ENCODE data around the gene TMEM131L.

TMEM131L gene

DNA sequence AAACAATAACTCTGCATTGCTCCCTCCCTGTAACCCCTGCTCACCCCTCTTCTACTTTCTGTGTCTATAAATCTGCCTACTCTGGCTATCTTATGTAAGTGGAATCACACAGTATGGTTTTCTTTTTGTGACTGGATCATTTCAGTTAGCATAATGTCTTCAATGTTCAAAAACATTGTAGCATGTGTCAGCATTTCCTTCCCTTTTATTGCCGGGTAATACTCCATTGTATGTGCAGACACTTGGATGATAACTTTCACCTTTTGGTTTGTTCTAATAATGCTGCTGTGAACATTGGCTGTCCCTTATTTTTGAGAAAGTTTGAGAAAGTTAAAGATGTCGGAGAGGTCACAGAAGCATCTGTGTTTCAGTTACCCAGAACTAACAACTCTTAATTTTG, 157.3 kb downstream of the TMEM131L start:
- DNase-seq (ENCODE audit: low spot score), result no peak

DNA sequence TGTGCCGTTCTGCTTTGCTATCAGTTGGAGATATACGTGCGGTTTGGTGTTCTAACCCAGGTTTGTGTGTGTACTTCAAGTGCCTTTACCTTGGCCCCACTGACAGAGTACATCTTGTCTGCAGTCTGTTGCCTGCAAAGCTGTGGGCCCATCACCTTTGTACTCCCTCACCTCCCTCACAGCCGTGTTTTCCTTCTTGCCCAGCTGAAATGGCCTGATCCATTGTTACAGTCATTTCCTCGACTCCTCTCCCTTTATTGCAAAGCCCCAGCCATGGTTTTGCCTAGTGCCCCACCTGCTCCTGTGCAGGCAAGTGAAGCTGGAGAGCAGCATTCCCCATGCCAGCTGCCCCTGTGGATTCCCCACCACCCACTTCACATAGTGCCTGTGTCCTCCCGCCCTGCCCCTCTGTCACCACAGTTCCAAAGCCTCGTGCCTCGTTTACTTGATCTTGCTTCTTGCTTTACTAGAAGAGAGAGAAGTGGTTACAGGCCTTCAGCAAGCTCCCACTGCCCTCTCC, 162.7 kb downstream of the TMEM131L start:
- no peak for DNase-seq (ENCODE audit: low spot score)

DNA sequence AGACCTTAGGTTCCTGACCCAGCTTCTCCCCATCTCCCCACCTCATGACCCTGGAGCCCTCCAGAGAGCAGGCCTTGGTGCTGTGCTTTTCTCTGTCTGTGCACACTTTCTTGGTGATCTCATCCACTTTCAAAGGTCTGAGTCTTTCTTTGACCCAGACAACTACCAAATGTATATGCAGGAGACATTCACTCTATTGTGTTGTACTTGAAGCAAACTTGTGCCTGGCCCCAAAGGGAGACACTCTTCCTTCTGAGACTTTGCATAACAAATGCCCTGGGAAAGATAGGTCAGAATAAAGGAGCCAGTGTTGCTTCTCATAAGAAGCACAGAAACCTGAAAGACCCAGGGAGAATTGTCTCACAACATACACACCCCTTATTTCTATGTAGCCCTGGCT, 163.6 kb downstream of the TMEM131L start:
- DNase-seq (ENCODE audit: low spot score), result no peak

- peak; percentile 46 for DNase-seq (ENCODE audit: low spot score)
Measured at GRCh38 chr4:153634738-153635353, 168.7 kb downstream of the TMEM131L start.

- no peak for DNase-seq (ENCODE audit: low spot score)
Measured at GRCh38 chr4:153635846-153636245, 169.7 kb downstream of the TMEM131L start.

- DNase-seq (ENCODE audit: low spot score), result no peak
Measured at GRCh38 chr4:153637201-153637600, 171.0 kb downstream of the TMEM131L start.

DNA sequence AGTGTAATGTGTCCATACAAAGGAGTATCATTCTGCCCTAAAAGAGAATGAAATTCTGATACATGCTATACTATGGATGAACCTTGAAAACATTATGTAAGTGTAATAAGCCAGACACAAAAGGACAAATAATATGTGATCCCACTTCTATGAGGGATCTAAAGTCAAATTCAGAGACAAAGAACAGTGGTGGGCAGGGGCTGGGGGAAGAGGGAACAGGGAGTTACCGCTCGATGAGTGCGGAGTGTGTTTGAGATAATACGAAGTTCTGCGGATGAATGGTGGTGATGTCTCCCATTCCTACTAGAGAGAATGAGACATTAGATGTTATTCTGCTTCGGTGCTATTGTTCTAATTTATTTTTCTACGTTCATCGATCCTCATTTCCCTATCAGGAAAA, 171.9 kb downstream of the TMEM131L start:
- DNase-seq (ENCODE audit: low spot score), result no peak

DNA sequence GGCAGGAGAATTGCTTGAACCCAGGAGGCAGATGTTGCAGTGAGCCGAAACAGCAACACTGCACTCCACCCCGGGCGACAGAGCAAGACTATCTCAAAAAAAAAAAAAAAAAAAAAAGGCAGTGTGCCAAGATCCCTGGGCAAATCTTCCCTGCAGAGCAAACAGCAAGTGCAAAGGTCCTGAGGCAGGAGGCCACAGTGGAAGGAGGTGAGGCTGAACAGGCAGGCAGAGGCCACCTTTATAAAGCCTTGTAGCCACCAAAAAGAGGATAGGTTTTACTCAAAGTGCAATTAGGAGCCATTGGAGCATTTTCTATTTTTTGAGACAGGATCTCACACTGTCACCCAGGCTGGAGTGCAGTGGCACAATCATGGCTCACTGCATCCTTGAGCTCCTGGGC, 172.8 kb downstream of the TMEM131L start:
- DNase-seq (ENCODE audit: low spot score), result no peak

- DNase-seq (ENCODE audit: low spot score), result no peak
Measured at GRCh38 chr4:153639833-153640802, 174.0 kb downstream of the TMEM131L start.

GRCh38 chr4:153641532-153641931, 175.4 kb downstream of the TMEM131L start:
- no peak for DNase-seq (ENCODE audit: low spot score)

- peak; percentile 53 for DNase-seq (ENCODE audit: low spot score)
Measured at GRCh38 chr4:153643406-153644383, 177.5 kb downstream of the TMEM131L start.

DNA sequence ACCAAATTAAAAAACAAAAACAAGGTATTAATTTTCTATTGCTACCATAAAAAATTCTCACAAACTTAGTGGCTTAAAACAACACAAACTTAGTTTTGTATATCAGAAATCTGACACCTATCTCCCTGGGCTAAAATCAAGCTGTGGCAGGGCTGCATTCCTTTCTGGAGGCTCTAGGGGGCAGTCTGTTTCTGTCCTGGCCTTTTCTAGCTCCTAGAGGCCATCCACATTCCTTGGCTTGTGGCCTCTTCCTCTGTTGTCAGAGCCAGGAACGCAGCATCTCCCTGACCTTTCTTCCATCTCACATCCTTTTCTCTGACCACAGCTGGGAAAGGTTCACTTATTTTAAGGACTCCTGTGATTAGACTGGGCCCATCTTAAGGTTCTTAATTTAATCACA, 179.0 kb downstream of the TMEM131L start:
- no peak for DNase-seq (ENCODE audit: low spot score)

DNA sequence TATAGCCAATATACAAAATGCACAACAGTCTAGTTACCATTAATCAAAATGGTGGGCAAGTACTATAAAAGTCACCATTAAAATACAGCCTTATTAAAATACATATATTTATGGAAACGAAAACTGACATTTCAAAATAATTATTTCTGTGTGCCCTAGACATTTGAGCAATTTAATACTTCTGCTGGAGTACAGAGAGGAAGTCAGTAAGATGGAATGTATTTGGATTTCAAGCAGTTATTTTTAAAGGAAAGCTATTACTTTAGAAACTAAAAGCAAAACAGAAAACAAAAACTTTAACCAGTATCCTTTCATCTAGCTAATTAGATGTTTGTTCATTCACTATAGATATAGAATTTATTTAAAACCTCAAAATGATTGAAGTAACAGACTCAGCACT, 180.1 kb downstream of the TMEM131L start:
- no peak for DNase-seq (ENCODE audit: low spot score)

DNA sequence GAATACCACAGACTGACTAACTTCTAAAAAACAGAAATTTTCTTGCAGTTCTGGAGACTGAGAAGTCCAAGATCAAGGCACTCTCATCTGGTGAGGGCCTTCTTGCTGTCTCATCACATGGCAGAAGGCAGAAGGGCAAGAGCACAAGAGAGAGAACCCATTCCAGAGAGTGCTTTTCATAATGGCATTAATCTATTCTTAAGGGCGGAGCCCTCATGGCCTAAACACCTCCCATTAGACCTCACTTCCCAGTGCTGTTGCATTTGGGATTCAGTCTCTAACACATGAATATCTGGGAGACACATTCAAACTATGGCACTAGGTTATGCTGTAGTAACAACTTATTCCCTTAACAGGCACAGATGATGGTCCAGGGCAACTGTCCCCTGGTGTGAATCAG, 180.8 kb downstream of the TMEM131L start:
- DNase-seq (ENCODE audit: low spot score), result no peak

- no peak for DNase-seq (ENCODE audit: low spot score)
Measured at GRCh38 chr4:153647975-153648374, 181.8 kb downstream of the TMEM131L start.

- no peak for DNase-seq (ENCODE audit: low spot score)
Measured at GRCh38 chr4:153649572-153649991, 183.4 kb downstream of the TMEM131L start.

DNA sequence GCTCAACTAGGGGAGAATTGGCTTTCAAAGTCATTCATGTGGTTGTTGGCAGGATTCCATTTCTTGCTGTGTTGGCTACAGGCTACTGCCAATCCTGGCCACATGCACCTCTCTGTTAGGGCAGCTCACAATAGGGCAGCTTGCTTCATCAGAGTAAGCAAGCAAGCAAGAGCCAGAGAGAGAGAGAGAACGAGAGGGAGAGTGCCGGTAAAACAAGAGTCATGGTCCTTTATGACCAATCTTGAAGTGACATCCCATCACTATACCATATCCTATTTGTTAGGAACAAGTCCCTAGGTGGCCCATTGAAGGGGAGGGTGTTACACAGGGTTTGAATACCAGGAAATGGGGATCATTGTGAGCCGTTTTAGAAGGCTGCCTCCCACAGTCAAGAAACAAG, 185.0 kb downstream of the TMEM131L start:
- DNase-seq (ENCODE audit: low spot score), result no peak

DNA sequence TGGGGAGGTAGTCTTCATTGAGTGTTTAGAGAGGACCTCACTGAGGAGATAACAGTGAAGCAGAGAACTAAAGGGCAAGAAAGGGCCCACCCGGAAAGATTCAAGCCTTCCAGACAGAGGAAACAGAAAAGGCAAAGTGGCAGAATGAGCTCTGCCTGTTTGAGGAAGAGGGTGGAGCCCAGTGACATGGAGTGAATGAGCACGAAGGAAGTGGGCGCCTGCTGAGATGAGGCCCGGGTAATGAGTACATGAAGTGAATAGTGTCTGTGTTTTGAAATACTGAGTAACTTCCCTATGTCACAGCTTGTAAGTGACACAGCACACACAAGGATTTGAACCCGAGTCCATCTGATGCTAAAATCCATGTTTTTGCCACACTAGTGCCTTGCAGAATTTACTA, 185.4 kb downstream of the TMEM131L start:
- no peak for DNase-seq (ENCODE audit: low spot score)

DNA sequence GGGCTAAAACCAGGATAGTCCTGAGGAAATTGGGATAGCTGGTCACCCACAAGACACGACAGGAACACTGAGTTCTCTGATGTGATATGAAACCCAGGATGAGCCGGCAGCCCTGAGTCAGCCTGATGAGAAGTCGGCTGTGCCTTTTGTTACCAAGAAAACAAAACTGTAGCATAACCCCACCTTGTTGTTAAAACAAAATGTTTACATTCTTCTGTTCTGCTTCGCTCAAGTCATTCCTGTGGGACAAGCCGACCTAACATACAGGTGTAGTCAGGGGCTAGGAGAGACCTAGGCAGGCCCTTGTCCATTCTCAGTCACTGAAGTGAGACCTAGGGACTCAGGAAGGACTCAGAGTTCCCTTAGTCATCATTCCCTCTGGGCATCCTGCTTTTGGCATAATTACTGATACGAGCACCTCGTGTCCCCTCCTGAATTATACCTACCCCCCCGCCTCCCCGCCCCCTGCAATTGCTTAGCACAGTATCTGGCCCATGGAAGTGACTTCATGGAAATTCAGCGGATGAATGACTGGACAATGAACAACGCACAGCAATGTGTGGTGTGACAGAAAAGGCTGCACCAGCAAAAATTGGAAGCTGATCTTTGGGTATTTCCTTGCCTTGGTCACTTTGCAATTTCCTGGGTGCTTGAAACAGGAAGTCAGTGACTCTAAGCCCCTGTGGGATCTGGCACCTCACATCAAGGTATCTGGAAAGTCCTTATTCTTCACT, 186.1 kb downstream of the TMEM131L start:
- DNase-seq (ENCODE audit: low spot score), result no peak

- no peak for DNase-seq (ENCODE audit: low spot score)
Measured at GRCh38 chr4:153655002-153655541, 188.9 kb downstream of the TMEM131L start.

- no peak for DNase-seq (ENCODE audit: low spot score)
Measured at GRCh38 chr4:153655928-153656327, 189.8 kb downstream of the TMEM131L start.
